ENCODE data around the gene AKAP6.

Gene AKAP6

DNA sequence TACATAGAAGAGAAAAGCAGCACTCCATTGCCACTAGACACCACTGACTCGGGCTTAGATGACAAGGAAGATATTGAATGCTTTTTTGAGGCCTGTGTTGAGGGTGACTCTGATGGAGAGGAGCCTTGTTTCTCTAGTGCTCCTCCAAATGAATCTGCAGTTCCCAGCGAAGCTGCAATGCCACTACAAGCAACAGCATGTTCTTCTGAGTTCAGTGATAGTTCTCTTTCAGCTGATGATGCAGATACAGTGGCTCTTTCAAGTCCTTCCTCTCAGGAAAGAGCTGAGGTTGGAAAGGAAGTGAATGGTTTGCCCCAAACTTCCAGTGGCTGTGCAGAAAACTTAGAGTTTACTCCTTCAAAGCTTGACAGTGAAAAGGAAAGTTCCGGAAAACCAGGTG lies 495.1 kb downstream of the AKAP6 start:
- DNase-seq = no peak
- no peak for ATAC-seq

DNA sequence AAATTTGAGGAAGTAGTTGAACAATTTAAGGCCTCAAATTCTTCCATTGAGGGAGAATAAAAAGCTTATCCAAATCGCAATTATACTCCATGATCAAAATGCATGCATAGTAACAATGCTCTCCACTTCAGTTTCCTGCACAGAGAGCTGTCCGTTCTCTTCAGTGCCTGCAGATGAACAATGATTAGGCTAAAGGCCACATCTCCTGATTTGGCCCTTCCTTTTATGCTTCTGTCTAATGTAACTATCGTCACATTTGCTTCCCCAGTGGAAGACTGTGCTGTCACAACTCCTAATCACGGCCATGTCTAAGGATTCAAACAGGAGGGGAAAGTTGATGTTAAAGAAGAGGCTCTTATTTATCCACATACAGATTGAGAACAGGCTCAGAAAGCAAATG lies 496.0 kb downstream of the AKAP6 start:
- DNase-seq (no peak), ATAC-seq (no peak)

DNA sequence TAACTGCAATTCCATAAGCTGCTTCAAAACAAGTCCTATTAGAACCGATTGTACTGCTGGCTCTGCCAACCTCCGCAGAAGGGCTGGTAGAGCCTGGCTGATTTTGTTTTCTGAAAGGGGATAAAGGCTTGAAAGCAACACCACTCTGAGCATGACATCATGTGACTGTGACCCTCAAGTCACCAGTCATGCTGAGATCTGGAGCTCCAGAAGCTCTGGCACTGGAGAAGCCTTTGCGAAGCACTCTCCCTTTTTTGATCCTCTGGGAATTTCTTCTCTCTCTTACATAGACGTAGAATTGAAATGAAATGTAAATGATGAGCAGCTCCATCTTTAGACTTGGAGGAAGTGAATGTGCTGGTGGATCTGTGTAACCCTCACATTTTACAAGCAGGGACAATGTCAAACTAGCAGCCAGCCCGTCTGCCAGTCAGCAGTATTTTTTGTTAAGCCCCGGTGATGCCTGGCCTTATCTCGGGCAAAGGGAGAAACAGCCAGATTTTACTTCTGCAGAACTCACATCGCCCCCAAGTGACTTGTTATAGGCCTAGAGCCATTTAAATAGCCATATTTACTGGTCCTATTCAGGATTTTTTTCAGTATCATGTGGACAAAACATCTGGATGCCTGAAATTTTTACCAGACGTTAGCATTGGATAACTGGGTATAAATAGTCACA lies 497.4 kb downstream of the AKAP6 start:
- DNase-seq (no peak), ATAC-seq (no peak)

DNA sequence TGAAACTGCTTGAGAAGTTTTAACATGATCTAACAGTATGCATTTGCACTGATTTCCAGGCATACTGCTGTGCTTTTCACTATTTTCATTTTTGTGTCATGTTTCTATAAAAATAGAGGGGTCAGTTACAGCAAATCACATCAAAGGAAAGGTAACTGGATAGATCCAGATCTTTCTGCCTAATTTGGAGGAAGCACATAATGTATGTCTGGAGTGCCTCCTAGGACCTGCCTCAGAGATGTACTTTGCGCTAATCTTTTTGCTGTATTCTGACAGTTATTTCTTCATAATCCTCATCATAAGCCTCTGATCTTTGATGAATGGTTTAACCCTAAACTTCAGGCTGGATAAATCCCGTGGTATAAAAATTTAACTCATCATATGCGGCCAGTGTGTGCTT lies 498.4 kb downstream of the AKAP6 start:
- DNase-seq (no peak), ATAC-seq (no peak)

DNA sequence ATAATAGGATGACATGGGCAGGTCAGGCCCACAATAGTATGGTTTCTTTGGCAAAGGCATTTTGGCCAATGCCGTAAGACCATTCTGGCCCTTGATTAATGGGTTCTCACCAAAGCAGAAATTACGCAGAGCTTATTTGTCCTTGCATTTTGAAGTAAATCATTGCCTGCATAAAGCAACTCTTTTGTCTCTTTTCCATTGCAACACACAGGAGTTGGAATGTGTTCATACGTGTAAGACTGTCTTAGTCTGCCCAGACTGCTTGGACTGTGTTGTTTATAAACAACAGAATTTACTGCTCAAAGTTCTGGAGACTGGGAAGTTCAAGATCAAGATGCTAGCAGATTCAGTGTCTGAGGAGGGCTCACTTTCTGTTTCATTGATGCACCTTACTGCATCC lies 506.8 kb downstream of the AKAP6 start:
- DNase-seq (no peak), ATAC-seq (no peak)

DNA sequence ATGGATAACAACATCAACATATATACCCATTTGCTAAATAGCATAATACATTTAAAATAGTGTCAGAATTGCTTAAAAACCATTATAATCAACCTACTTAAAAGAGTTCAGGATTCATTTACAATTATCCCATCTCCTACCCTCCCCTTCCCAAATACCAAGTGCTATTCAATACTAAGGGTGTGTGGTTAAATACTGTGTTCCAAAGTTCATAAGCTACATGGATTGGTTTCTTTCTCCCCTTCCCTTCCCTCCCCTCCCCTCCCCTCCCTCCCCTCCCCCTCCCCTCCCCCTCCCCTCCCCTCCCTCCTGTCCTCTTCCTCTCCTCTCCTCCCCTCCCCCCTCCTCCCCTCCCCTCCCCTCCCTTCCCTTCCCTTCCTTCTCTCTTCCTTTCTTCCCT lies 512.6 kb downstream of the AKAP6 start:
- ATAC-seq (no peak), DNase-seq (no peak)

DNA sequence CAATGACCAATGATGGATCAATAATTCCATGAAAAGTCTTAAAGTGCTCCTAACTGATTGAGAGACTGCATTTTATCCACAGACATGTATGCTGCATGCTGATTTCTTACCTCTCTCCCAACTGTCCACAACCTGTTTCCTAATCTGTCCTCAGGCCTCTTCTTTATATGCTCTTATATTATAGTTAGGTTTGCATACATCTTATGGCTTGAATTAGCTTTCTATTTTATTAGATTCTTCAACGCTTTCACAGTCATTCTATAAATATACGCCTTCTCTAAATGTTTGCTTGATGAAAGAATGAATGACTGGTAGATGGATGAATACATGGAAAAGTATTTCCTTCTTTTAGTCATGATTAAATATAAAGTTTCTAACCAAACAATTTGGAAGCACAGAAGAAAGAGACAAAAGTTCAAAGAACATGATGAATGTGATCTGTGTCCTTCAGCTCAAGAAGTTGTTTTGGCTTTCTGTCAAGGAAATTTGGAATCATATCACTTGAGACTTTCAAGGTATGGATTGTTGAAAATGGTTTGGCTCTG lies 517.8 kb downstream of the AKAP6 start:
- no peak for DNase-seq
- ATAC-seq = no peak

DNA sequence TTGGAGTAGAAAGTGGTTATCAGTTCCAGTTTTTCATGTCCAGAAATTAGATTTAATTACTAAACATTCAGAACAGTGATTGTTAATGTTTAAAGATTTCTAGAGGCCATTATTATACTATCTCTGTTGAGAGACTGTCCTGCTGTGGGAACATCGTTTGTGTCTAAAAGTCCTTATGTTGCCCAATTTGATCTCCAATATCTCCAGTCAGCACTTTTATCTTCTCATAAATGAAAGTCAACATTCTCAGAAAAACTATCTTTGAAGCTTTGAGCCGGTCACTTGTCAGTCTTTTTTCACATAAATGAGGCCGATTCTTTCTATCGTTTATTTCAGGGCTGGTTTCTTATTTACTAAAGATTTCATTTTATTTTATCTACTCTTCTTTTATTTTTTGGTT lies 518.8 kb downstream of the AKAP6 start:
- DNase-seq (no peak), ATAC-seq (no peak)

DNA sequence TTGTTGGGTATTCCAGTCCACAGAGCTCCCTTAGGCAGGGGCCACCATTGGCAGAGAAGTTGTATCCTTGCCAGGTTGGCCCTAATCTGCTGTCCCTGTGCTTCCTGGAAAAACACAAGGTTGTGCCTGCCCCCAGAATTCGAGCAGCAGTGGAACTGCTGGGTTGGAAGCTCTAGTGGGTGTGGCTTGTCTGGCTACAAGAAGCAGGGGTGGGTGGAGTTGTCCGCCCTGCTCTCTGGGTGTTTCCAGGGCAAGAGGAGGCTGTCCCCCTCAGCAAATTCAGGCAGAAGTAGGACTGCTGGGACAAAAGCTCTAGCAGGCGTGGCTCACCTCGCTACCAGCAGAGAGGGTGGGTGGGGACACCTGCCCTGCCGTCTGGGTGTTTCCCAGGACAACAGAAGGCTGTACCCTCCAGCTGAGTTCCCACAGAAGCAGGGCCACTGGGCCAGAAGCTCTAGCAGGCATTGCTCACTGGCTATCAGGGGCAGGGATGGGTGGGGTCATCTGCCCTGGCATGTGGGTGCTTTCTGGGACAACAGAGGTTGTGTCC lies 536.8 kb downstream of the AKAP6 start:
- DNase-seq (no peak), ATAC-seq (no peak)

DNA sequence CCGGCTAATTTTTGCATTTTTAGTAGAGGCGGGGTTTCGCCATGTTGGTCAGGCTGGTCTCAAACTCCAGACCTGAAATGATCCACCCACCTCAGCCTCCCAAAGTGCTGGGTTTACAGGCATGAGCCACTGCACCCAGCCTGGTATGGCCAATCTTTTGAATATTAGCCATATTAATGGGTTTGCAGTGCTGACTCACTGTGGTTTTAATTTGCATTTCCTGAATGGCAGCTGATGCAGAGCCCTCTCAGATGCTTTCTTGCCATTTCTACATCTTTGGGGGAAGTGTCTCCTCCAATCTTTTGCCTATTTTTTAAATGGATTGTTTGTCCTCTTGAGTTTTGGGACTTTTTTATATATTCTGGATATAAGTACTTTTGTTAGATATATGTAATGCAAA lies 554.1 kb downstream of the AKAP6 start:
- no peak for ATAC-seq
- DNase-seq = no peak
